K562 (cell line): ENCODE data around the gene PALLD. TPM values are rescaled to one million over a fixed set of nuclear protein-coding genes. Genes with fewer than 3 reads are reported as not detected.

Source experiments
- ATAC-seq: fragments of 200-7000 bp; cut with Tn5 transposase; 3 replicates; pipeline ENCODE4 v1.9.1; 2020; ENCODE audit warnings: moderate library complexity
- BruUV-seq: library from RNA; stranded (reverse); fragments of 400-500 nt; replicated peaks from 2 replicates; lab custom pipeline; 2021; lab: Mats Ljungman, UMichigan
- CTCF ChIA-PET: fragments of 300-600 bp; formaldehyde crosslinking; extraction: SDS; loops from one replicate; lab custom pipeline; 2021; ENCODE audit warnings: low intra/inter-chr PET ratio; lab: Yijun Ruan, JAX
- POLR2A ChIA-PET: fragments of 300-600, 350-650 bp; sonication (Branson Sonifier 250); formaldehyde crosslinking; extraction: SDS; loops from one replicate; lab custom pipeline; 2021; ENCODE audit warnings: antibody characterized with exemption, inconsistent platforms; lab: Yijun Ruan, JAX
- DNase-seq, 4 experiments: peaks; one replicate each; pipeline versions ENCODE4 v3.0.0 to v3.0.0-alpha.2; 2011 to 2018; ENCODE audit warnings: low spot score in 3 of 4, mixed read lengths in 3 of 4; ENCODE audit errors: extremely low read depth in 1 of 4
- FAIRE-seq: peaks from 2 replicates; lab custom pipeline; 2011; peaks lifted over from hg19 to GRCh38; lab: Jason Lieb, UNC
- H2AFZ ChIP-seq: 2 replicates; pipeline ENCODE4 v1.6.0; 2011; ENCODE audit warnings: low read depth, low read length, control low read depth, inconsistent platforms
- H3K27ac ChIP-seq: fragments of 200-600 bp; 3 replicates; pipeline ENCODE4 v1.8.0; 2011; ENCODE audit warnings: low read depth, mild to moderate bottlenecking, control low read depth, inconsistent platforms, low read length, moderate library complexity, mixed read lengths; ENCODE audit errors: extremely low read depth
- H3K27me3 ChIP-seq, 2 experiments: fragments of 300-600 bp in 1 of 2; 2 replicates in 1 of 2; 3 replicates in 1 of 2; pipeline versions ENCODE4 v1.6.0 to v1.8.0; 2011; ENCODE audit warnings: inconsistent platforms in 2 of 2, low read length in 2 of 2, mild to moderate bottlenecking in 1 of 2, mixed read lengths in 1 of 2, moderate library complexity in 1 of 2; ENCODE audit not compliant: control insufficient read depth in 2 of 2, insufficient read depth in 2 of 2
- H3K36me3 ChIP-seq: fragments of 300-600 bp; 3 replicates; pipeline ENCODE4 v1.8.0; 2011; ENCODE audit warnings: mild to moderate bottlenecking, low read length, inconsistent platforms; ENCODE audit not compliant: control insufficient read depth, insufficient read depth
- H3K4me1 ChIP-seq, 2 experiments: fragments of 200-600 bp in 1 of 2; replicated peaks in 1 of 2; 2 replicates in 1 of 2; 3 replicates in 1 of 2; pipeline versions ENCODE4 v1.5.1 to v1.8.0; 2011; ENCODE audit warnings: inconsistent platforms in 2 of 2, low read length in 2 of 2, mild to moderate bottlenecking in 1 of 2, mixed read lengths in 1 of 2, moderate library complexity in 1 of 2; ENCODE audit not compliant: control insufficient read depth in 2 of 2, insufficient read depth in 2 of 2
- H3K4me2 ChIP-seq: 2 replicates; pipeline ENCODE4 v1.6.1; 2011; ENCODE audit warnings: low read length, control low read depth, inconsistent platforms, mixed read lengths; ENCODE audit not compliant: insufficient read depth
- H3K4me3 ChIP-seq: fragments of 200-600 bp; sonication (generic), shearing (Covaris generic); 2 replicates; pipeline ENCODE4 v1.5.1; 2016; ENCODE audit warnings: control low read depth, inconsistent platforms
- H3K79me2 ChIP-seq: fragments of 200-600 bp; 3 replicates; pipeline ENCODE4 v1.8.0; 2011; ENCODE audit warnings: low read length, inconsistent platforms; ENCODE audit not compliant: control insufficient read depth, insufficient read depth
- H3K9ac ChIP-seq, 2 experiments: 2 replicates each; pipeline versions ENCODE4 v1.6.0 to v1.6.1; 2011; ENCODE audit warnings: low read depth in 2 of 2, low read length in 2 of 2, control low read depth in 1 of 2, inconsistent platforms in 1 of 2, mild to moderate bottlenecking in 1 of 2, mixed read lengths in 1 of 2; ENCODE audit not compliant: insufficient read depth in 1 of 2
- H3K9me1 ChIP-seq: one replicate; pipeline ENCODE4 v1.6.0; 2011; ENCODE audit warnings: inconsistent platforms, mild to moderate bottlenecking, low read length, moderate library complexity; ENCODE audit not compliant: control insufficient read depth, insufficient read depth
- H3K9me3 ChIP-seq: replicated peaks from 2 replicates; pipeline ENCODE4 v1.5.1; 2011; ENCODE audit warnings: low read depth, low read length, inconsistent platforms; ENCODE audit not compliant: control insufficient read depth, insufficient read depth
- H4K20me1 ChIP-seq: replicated peaks from 2 replicates; pipeline ENCODE4 v1.6.1; 2011; ENCODE audit warnings: low read length, inconsistent platforms, mixed read lengths; ENCODE audit not compliant: control insufficient read depth, insufficient read depth
- CEBPG ChIP-seq, 3 experiments: fragments of 200-800 bp in 1 of 3; sonication (Bioruptor generic) in 1 of 3; sonication (generic) in 1 of 3; formaldehyde crosslinking in 1 of 3; IDR thresholded peaks in 2 of 3; conservative IDR thresholded peaks in 1 of 3; 2 replicates each; pipeline versions ENCODE4 v1.6.1 to v1.8.0; 2016 to 2022; ENCODE audit warnings: missing compliant biosample characterization in 2 of 3, missing genetic modification characterization in 2 of 3, mild to moderate bottlenecking in 1 of 3, missing genetic modification reagents in 1 of 3
- MAFG ChIP-seq: fragments of 450-650 bp; conservative IDR thresholded peaks from 2 replicates; pipeline ENCODE4 v1.6.1; 2016; ENCODE audit warnings: missing genetic modification characterization, missing compliant biosample characterization
- MTA3 ChIP-seq: fragments of 450-650 bp; formaldehyde crosslinking; IDR thresholded peaks from 2 replicates; pipeline ENCODE4 v1.6.1; 2017; ENCODE audit warnings: mild to moderate bottlenecking, borderline replicate concordance
- RNF2 ChIP-seq: sonication (generic); IDR thresholded peaks from 2 replicates; pipeline ENCODE4 v1.6.1; 2016
- SIN3B ChIP-seq: fragments of 450-650 bp; IDR thresholded peaks from 2 replicates; pipeline ENCODE4 v1.6.1; 2017; ENCODE audit warnings: low read depth, mild to moderate bottlenecking, moderate library complexity
- SREBF1 ChIP-seq: fragments of 150-350 bp; IDR thresholded peaks from 2 replicates; pipeline ENCODE4 v1.6.1; 2014; ENCODE audit warnings: antibody characterized with exemption, low read depth, low read length, borderline replicate concordance
- ZFP36 ChIP-seq: fragments of 150-350 bp; IDR thresholded peaks from 2 replicates; pipeline ENCODE4 v1.6.1; 2018; ENCODE audit warnings: low read length, low read depth; ENCODE audit not compliant: partially characterized antibody
- ZKSCAN3 ChIP-seq: fragments of 250-450 bp; sonication (Bioruptor Pico); IDR thresholded peaks from 2 replicates; pipeline ENCODE4 v1.4.0; 2020
- ZNF431 ChIP-seq: sonication (generic); formaldehyde crosslinking; IDR thresholded peaks from 2 replicates; pipeline ENCODE4 v1.8.0; 2022; ENCODE audit warnings: mild to moderate bottlenecking, missing genetic modification reagents
- ZNF644 ChIP-seq: fragments of 200-800 bp; sonication (Bioruptor generic); IDR thresholded peaks from 2 replicates; pipeline ENCODE4 v1.6.1; 2016; ENCODE audit warnings: low read depth, missing genetic modification characterization, missing compliant biosample characterization
- WGBS: fragments of 100-300 bp; shearing (Covaris generic); methylation state at CpG from one replicate; pipeline ENCODE4 v1.1.6; 2016; ENCODE audit warnings: low coverage, mixed read lengths; ENCODE audit not compliant: insufficient coverage; ENCODE audit errors: missing lambda C conversion rate; 5-methylcytosine and 5-hydroxymethylcytosine counted together
- in situ Hi-C: fragments of 300-500 bp; cut with MboI; formaldehyde crosslinking; loops from 4 replicates; pipeline ENCODE4 v1.15.0; 2018; ENCODE audit warnings: inconsistent platforms, mixed read lengths
- intact Hi-C: fragments of 100-400 bp; cut with micrococcal nuclease; formaldehyde crosslinking; loops from 2 replicates; pipeline ENCODE4 v1.14.2; 2022
- polyA plus RNA-seq, 8 experiments: library from polyadenylated mRNA; depleted of rRNA in 4 of 8; stranded (reverse) in 5 of 8; unstranded in 3 of 8; fragments of >200 nt; fragmentation: Nextera tagmentation in 2 of 8; fragmentation: Illumina TruSeq in 1 of 8; extraction: Ambion mirVana in 2 of 8; extraction: Trizol in 1 of 8; gene quantifications; 2 replicates each; pipeline versions ENCODE4 v1.2.1 to v1.2.3, GENCODE V29; 2011 to 2014; ENCODE audit warnings: inconsistent platforms in 1 of 8, missing spikeins in 1 of 8
- total RNA-seq, 7 experiments: library from RNA; depleted of rRNA in 6 of 7; stranded (reverse); fragments of >200 nt in 6 of 7; fragmentation: Illumina TruSeq in 2 of 7; extraction: Trizol in 2 of 7; gene quantifications; 2 replicates each; pipeline versions ENCODE4 v1.2.1 to v1.2.3, GENCODE V29; 2011 to 2021; ENCODE audit warnings: low replicate concordance in 1 of 7
- TF ChIP-seq, protein P1 (sequence below): fragments of 450-650 bp; IDR thresholded peaks from 2 replicates; pipeline ENCODE4 v1.6.1; 2016; ENCODE audit warnings: low read depth

Gene PALLD
- total and polyA plus RNA-seq, 9 of the 15 experiments (the other 6 are each of a cell fraction or from before 2014, with no cell fraction given): 0.01 to 0.35 (median 0.06) TPM; not detected in 3

GRCh38 chr4:168613869-168614268, 117.0 kb downstream of the PALLD start:
- no TSS peak for BruUV-seq
- TF ChIP-seq, protein P1, sequence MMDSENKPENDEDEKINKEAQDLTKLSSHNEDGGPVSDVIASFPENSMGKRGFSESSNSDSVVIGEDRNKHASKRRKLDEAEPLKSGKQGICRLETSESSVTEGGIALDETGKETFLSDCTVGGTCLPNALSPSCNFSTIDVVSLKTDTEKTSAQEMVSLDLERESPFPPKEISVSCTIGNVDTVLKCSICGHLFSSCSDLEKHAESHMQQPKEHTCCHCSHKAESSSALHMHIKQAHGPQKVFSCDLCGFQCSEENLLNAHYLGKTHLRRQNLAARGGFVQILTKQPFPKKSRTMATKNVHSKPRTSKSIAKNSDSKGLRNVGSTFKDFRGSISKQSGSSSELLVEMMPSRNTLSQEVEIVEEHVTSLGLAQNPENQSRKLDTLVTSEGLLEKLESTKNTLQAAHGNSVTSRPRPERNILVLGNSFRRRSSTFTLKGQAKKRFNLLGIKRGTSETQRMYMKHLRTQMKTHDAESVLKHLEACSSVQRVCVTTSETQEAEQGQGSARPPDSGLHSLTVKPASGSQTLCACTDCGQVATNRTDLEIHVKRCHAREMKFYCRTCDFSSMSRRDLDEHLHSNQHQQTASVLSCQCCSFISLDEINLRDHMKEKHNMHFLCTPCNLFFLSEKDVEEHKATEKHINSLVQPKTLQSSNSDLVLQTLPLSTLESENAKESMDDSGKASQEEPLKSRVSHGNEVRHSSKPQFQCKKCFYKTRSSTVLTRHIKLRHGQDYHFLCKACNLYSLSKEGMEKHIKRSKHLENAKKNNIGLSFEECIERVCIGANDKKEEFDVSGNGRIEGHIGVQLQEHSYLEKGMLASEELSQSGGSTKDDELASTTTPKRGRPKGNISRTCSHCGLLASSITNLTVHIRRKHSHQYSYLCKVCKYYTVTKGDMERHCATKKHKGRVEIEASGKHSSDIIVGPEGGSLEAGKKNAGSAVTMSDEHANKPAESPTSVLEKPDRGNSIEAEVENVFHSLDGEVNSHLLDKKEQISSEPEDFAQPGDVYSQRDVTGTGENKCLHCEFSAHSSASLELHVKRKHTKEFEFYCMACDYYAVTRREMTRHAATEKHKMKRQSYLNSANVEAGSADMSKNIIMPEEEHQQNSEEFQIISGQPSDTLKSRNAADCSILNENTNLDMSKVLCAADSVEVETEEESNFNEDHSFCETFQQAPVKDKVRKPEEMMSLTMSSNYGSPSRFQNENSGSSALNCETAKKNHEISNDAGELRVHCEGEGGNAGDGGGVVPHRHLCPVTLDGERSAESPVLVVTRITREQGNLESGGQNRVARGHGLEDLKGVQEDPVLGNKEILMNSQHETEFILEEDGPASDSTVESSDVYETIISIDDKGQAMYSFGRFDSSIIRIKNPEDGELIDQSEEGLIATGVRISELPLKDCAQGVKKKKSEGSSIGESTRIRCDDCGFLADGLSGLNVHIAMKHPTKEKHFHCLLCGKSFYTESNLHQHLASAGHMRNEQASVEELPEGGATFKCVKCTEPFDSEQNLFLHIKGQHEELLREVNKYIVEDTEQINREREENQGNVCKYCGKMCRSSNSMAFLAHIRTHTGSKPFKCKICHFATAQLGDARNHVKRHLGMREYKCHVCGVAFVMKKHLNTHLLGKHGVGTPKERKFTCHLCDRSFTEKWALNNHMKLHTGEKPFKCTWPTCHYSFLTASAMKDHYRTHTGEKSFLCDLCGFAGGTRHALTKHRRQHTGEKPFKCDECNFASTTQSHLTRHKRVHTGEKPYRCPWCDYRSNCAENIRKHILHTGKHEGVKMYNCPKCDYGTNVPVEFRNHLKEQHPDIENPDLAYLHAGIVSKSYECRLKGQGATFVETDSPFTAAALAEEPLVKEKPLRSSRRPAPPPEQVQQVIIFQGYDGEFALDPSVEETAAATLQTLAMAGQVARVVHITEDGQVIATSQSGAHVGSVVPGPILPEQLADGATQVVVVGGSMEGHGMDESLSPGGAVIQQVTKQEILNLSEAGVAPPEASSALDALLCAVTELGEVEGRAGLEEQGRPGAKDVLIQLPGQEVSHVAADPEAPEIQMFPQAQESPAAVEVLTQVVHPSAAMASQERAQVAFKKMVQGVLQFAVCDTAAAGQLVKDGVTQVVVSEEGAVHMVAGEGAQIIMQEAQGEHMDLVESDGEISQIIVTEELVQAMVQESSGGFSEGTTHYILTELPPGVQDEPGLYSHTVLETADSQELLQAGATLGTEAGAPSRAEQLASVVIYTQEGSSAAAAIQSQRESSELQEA: no peak
- no peak for TF ChIP-seq MTA3
- TF ChIP-seq ZNF644: no peak
- TF ChIP-seq ZKSCAN3 (CRISPR knock-in tag): no peak
- TF ChIP-seq RNF2: no peak
- TF ChIP-seq MAFG (tag): no peak
- no peak for TF ChIP-seq ZFP36
- no peak for TF ChIP-seq ZNF431 (CRISPR knock-in tag)
- TF ChIP-seq SIN3B: no peak
- no peak for TF ChIP-seq SREBF1
- TF ChIP-seq CEBPG (CRISPR knock-in tag; IDR thresholded peaks at IDR 0.05): no peak
- TF ChIP-seq CEBPG (tag; conservative IDR thresholded peaks at IDR 0.05 in 1 of 2, IDR thresholded peaks at IDR 0.05 in 1 of 2): no peak
- intact Hi-C loops: no loop called here
- no peak overlapping the region for H3K27ac ChIP-seq
- ATAC-seq: no peak
- H3K4me3 ChIP-seq: no peak overlapping the region
- H3K9me3 ChIP-seq: no peaks in the 10 kb centered on the region
- no peak overlapping the region for H3K4me2 ChIP-seq
- no peak overlapping the region for H2AFZ ChIP-seq
- ChIA-PET POLR2A (no interaction called here), CTCF (no interaction called here)
- H4K20me1 ChIP-seq: no peaks in the 10 kb centered on the region
- WGBS: 0% methylated on average over 5 of the region's 5 CpGs
- H3K27me3 ChIP-seq: no peaks in the 10 kb centered on the region
- no peak for FAIRE-seq
- no peaks in the 10 kb centered on the region for H3K36me3 ChIP-seq
- in situ Hi-C loops: no loop called here
- H3K9ac ChIP-seq: no peak overlapping the region
- DNase-seq: no peak
- no peaks in the 10 kb centered on the region for H3K9me1 ChIP-seq
- no peaks in the 10 kb centered on the region for H3K4me1 ChIP-seq
- H3K79me2 ChIP-seq: no peaks in the 10 kb centered on the region
